Caco-2 (cell line): ENCODE results near the gene PHACTR1. TPM values are rescaled to one million over a fixed set of nuclear protein-coding genes. Genes with fewer than 3 reads are reported as not detected.

Experiments
- BruUV-seq: library from RNA; stranded (reverse); fragments of 400-500 nt; replicated peaks from 2 replicates; lab custom pipeline; 2021; lab: Mats Ljungman, UMichigan
- CTCF ChIA-PET: fragments of 300-600 bp; sonication (Branson Sonifier 250); formaldehyde crosslinking; loops from one replicate; lab custom pipeline; 2022; ENCODE audit warnings: antibody characterized with exemption; lab: Charles Lee
- POLR2A ChIA-PET: fragments of 300-600 bp; sonication (Branson Sonifier 250); formaldehyde crosslinking; loops from one replicate; lab custom pipeline; 2022; ENCODE audit warnings: antibody characterized with exemption; lab: Charles Lee
- DNase-seq, 2 experiments: peaks; one replicate each; pipeline versions ENCODE4 v3.0.0 to v3.0.0-alpha.2; 2020 to 2022
- H3K27me3 ChIP-seq: replicated peaks from 2 replicates; pipeline ENCODE4 v1.6.0; 2011; ENCODE audit warnings: low read length; ENCODE audit not compliant: control insufficient read depth, insufficient read depth
- H3K36me3 ChIP-seq: 2 replicates; pipeline ENCODE4 v1.5.1; 2011; ENCODE audit warnings: low read length; ENCODE audit not compliant: control insufficient read depth, insufficient read depth
- H3K4me1 ChIP-seq: fragments of 250-450 bp; sonication (Bioruptor Pico); 2 replicates; pipeline ENCODE4 v1.5.1; 2020; ENCODE audit warnings: mild to moderate bottlenecking
- H3K4me3 ChIP-seq: 2 replicates; pipeline ENCODE4 v1.5.1; 2011; ENCODE audit warnings: low read depth, mild to moderate bottlenecking, control low read depth, low read length
- H3K9me3 ChIP-seq: fragments of 250-450 bp; sonication (Bioruptor Pico); 2 replicates; pipeline ENCODE4 v1.5.1; 2020; ENCODE audit warnings: mild to moderate bottlenecking, moderate library complexity
- H3K27ac Mint-ChIP-seq: one replicate; pipeline ENCODE4 v1.8.0; 2022; ENCODE audit warnings: mixed read lengths; ENCODE audit not compliant: unreplicated experiment
- H3K27me3 Mint-ChIP-seq: one replicate; pipeline ENCODE4 v1.8.0; 2022; ENCODE audit warnings: mixed read lengths; ENCODE audit not compliant: insufficient read depth, unreplicated experiment
- H3K36me3 Mint-ChIP-seq: one replicate; pipeline ENCODE4 v1.8.0; 2022; ENCODE audit warnings: mild to moderate bottlenecking, mixed read lengths; ENCODE audit not compliant: insufficient read depth, unreplicated experiment
- H3K4me1 Mint-ChIP-seq: one replicate; pipeline ENCODE4 v1.8.0; 2022; ENCODE audit warnings: low read depth, mixed read lengths; ENCODE audit not compliant: unreplicated experiment
- H3K4me3 Mint-ChIP-seq: one replicate; pipeline ENCODE4 v1.8.0; 2022; ENCODE audit warnings: mild to moderate bottlenecking, moderate library complexity, mixed read lengths; ENCODE audit not compliant: unreplicated experiment
- H3K9me3 Mint-ChIP-seq: one replicate; pipeline ENCODE4 v1.8.0; 2022; ENCODE audit warnings: mixed read lengths; ENCODE audit not compliant: unreplicated experiment
- CTCF ChIP-seq, 2 experiments: fragments of 200-600 bp in 1 of 2; IDR thresholded peaks; 1 replicate in 1 of 2; 2 replicates in 1 of 2; pipeline versions ENCODE4 v1.5.1 to v1.8.0; 2011 to 2022; ENCODE audit warnings: antibody characterized with exemption in 1 of 2, control low read depth in 1 of 2, inconsistent platforms in 1 of 2, low read depth in 1 of 2, low read length in 1 of 2, mild to moderate bottlenecking in 1 of 2, moderate library complexity in 1 of 2; ENCODE audit not compliant: insufficient read depth in 1 of 2, severe bottlenecking in 1 of 2, unreplicated experiment in 1 of 2
- intact Hi-C: fragments of 100-400 bp; cut with micrococcal nuclease; formaldehyde crosslinking; loops from one replicate; pipeline ENCODE4 v1.10.0; 2022; ENCODE audit not compliant: unreplicated experiment
- total RNA-seq: library from RNA; stranded (reverse); gene quantifications from 2 replicates; pipeline ENCODE4 v1.2.3, GENCODE V29; 2022

The PHACTR1 gene
- total RNA-seq, 1 experiment from 2014 or later: 0.41 TPM

- no peak for DNase-seq
- Histone ChIP-seq H3K27me3 (no peaks in the 10 kb centered on the region; the same call in 1 of the 2 replicates), H3K9me3 (no peaks in the 10 kb centered on the region), H3K4me3 (no peak overlapping the region), H3K4me1 (no peaks in the 10 kb centered on the region), H3K36me3 (no peaks in the 10 kb centered on the region)
- Mint-ChIP-seq H3K27me3 (peaks cover 15% of the 10 kb centered on the region), H3K4me3 (no peak overlapping the region), H3K4me1 (no peaks in the 10 kb centered on the region), H3K27ac (no peak overlapping the region), H3K36me3 (no peaks in the 10 kb centered on the region), H3K9me3 (no peaks in the 10 kb centered on the region)
- BruUV-seq: no TSS peak
- no peak for TF ChIP-seq CTCF (IDR thresholded peaks at IDR 0.05; ENCODE audit: insufficient read depth in 1 of 2, low read depth in 1 of 2, low read length in 1 of 2, severe bottlenecking in 1 of 2, unreplicated experiment in 1 of 2)
- intact Hi-C loops: no loop called here
- ChIA-PET POLR2A (no interaction called here), CTCF (no interaction called here)
Observed at GRCh38 chr6:12704946-12705345, 11.6 kb upstream of the PHACTR1 start.

GRCh38 chr6:12709116-12709515 lies 7.5 kb upstream of the PHACTR1 start:
- no peaks in the 10 kb centered on the region for H3K27me3 ChIP-seq
- no peaks in the 10 kb centered on the region for H3K36me3 Mint-ChIP-seq
- H3K9me3 Mint-ChIP-seq: no peaks in the 10 kb centered on the region
- H3K36me3 ChIP-seq: no peaks in the 10 kb centered on the region
- no peak overlapping the region for H3K4me3 ChIP-seq
- H3K4me1 Mint-ChIP-seq: no peaks in the 10 kb centered on the region
- H3K9me3 ChIP-seq: no peaks in the 10 kb centered on the region
- intact Hi-C loops: no loop called here
- POLR2A ChIA-PET: no interaction called here
- H3K4me1 ChIP-seq: no peaks in the 10 kb centered on the region
- H3K27ac Mint-ChIP-seq: no peak overlapping the region
- CTCF ChIA-PET: no interaction called here
- H3K27me3 Mint-ChIP-seq: peaks cover 13% of the 10 kb centered on the region
- H3K4me3 Mint-ChIP-seq: no peak overlapping the region
- no peak for DNase-seq
- no peak for TF ChIP-seq CTCF (IDR thresholded peaks at IDR 0.05; ENCODE audit: insufficient read depth in 1 of 2, low read depth in 1 of 2, low read length in 1 of 2, severe bottlenecking in 1 of 2, unreplicated experiment in 1 of 2)
- no TSS peak for BruUV-seq

GRCh38 chr6:12709556-12710232 lies 6.9 kb upstream of the PHACTR1 start:
- no peaks in the 10 kb centered on the region for H3K4me1 Mint-ChIP-seq
- intact Hi-C loops: no loop called here
- H3K9me3 Mint-ChIP-seq: no peaks in the 10 kb centered on the region
- peaks cover 13% of the 10 kb centered on the region for H3K27me3 Mint-ChIP-seq
- no peaks in the 10 kb centered on the region for H3K36me3 Mint-ChIP-seq
- no peaks in the 10 kb centered on the region for H3K4me1 ChIP-seq
- no peak overlapping the region for H3K27ac Mint-ChIP-seq
- DNase-seq: no peak
- no peaks in the 10 kb centered on the region for H3K36me3 ChIP-seq
- H3K9me3 ChIP-seq: no peaks in the 10 kb centered on the region
- ChIA-PET POLR2A (no interaction called here), CTCF (no interaction called here)
- no TSS peak for BruUV-seq
- no peak overlapping the region for H3K4me3 ChIP-seq
- H3K27me3 ChIP-seq: no peaks in the 10 kb centered on the region
- H3K4me3 Mint-ChIP-seq: no peak overlapping the region
- TF ChIP-seq CTCF (IDR thresholded peaks at IDR 0.05; ENCODE audit: insufficient read depth in 1 of 2, low read depth in 1 of 2, low read length in 1 of 2, severe bottlenecking in 1 of 2, unreplicated experiment in 1 of 2): no peak
